WI38 (cell line): ENCODE data around the gene ANAPC7.
"Not testable (repeated sequence)": the region's sequence is repeated elsewhere in the genome, so short reads cannot be mapped to it uniquely, and the experiment has no call there.

Experiments used
- H3K4me3 ChIP-seq: 2 replicates; pipeline ENCODE4 v1.5.1; 2011; ENCODE audit warnings: low read depth, mild to moderate bottlenecking, control low read depth, low read length
- TF ChIP-seq, protein P1 (sequence below): IDR thresholded peaks from 2 replicates; pipeline ENCODE4 v1.5.1; 2012; ENCODE audit warnings: low read depth, mild to moderate bottlenecking, control low read depth, low read length

ANAPC7 gene

DNA sequence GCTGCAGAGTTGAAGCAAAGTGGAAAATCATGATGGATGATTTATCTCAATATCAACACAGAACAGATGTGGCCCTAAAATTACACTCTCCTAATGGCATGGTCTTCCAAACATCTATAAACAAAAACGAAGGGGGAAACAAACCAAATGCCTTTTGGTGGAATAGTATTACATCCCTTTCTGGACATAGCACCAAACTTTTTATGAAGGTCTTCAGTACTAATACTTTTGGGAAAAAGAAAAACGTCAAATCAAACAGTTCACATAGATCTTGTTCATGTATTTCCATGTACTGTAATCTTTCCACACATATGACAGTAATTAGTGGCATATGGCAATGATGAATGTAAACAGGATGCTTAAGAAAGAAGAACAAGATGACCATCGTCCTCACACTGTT is 22.9 kb upstream of the ANAPC7 start:
- TF ChIP-seq, protein P1, sequence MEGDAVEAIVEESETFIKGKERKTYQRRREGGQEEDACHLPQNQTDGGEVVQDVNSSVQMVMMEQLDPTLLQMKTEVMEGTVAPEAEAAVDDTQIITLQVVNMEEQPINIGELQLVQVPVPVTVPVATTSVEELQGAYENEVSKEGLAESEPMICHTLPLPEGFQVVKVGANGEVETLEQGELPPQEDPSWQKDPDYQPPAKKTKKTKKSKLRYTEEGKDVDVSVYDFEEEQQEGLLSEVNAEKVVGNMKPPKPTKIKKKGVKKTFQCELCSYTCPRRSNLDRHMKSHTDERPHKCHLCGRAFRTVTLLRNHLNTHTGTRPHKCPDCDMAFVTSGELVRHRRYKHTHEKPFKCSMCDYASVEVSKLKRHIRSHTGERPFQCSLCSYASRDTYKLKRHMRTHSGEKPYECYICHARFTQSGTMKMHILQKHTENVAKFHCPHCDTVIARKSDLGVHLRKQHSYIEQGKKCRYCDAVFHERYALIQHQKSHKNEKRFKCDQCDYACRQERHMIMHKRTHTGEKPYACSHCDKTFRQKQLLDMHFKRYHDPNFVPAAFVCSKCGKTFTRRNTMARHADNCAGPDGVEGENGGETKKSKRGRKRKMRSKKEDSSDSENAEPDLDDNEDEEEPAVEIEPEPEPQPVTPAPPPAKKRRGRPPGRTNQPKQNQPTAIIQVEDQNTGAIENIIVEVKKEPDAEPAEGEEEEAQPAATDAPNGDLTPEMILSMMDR: no peak
- H3K4me3 ChIP-seq: no peak overlapping the region

DNA sequence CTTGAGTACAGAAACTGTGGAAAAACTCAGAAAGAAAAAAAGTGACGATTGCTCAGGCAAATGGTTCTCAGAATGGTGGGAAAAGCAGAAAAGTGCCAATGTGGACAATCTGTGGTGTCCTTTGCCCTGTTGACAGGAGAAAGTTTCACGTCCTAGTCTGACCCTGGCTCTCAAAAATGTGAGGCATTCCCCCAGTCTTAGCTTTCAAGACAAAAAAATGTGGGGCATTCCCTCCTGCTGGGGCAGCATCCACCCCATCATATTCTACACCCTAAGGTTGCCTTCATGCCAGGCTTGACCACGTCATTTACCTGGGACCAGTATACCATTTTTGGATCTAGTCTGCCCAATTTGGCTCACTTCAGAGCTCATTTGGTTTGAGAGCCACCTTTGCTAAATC is 20.7 kb upstream of the ANAPC7 start:
- TF ChIP-seq, protein P1: no peak
- H3K4me3 ChIP-seq: no peak overlapping the region

DNA sequence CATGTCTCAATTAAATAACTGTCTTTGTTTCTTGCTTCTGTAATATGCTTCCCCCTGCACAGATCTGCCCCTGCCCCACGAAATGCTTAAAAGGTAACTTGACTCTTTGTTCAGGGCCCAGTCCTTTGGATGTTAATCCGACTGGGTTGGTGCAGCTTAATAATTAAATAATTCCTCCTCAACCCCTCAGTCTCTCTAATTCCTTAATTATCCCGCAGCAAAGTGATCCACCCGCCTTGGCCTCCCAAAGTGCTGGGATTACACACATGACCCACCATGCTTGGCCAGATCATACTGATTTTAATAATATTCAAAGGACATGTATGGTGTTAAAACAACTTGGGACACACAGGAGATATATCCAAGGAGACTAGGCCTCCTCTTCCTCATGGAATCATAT is 18.2 kb upstream of the ANAPC7 start:
- H3K4me3 ChIP-seq: no peak overlapping the region
- TF ChIP-seq, protein P1: no peak

DNA sequence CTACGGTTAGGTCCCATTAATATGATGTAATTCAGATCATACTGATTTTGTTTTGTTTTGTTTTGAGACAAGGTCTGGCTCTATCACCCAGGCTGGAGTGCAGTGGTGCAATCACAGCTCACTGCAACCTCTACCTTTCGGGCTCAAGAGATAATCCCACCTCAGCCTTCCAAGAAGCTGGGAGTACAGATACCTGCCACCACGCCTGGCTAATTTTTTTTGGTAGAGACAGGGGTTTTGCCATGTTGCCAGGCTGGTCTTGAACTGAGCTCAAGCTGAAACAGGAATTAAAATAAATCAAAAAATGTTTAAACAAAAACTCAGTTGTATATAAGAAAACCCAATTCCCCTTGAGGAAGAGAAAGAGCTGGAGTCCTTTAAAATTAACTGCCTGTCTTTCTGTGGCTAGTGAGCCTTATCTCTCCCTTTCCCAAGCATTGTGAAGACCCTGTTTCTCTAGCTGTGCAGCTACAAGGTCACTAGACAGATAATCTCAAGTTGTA is 17.7 kb upstream of the ANAPC7 start:
- no peak overlapping the region for H3K4me3 ChIP-seq
- TF ChIP-seq, protein P1: no peak

DNA sequence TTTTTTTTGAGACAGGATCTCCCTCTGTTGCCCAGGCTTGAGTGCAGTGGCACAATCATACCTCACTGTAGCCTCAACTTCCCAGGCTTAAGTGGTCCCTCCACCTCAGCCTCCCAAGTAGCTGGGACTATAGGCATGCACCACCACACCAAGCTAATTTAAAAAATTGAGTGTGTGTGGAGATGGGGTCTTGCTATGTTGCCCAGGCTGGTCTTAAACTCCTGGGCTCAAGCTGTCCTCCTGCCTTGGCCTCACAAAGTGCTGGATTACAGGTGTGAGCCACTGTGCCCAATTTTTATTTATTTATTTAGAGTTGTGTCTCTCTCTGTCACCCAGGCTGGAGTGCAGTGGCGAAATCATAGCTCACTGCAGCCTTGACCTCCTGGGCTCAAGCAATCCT is 17.1 kb upstream of the ANAPC7 start:
- not testable (repeated sequence) for H3K4me3 ChIP-seq

DNA sequence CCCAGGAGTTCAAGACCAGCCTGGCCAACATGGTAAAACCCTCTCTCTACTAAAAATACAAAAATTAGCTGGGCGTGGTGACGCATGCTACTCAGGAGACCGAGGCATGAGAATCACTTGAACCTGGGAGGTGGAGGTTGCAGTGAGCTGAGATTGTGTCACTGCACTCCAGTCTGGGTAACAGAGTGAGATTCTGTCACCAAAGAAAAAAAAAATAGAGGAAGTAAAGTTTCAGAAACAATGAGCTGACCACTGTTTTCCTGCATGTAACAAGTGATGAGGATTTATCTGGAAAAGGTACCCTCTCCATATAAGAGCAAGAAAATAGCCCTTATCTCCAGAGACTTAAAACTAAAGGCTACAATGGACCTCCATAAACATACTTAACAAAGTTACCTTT is 13.6 kb upstream of the ANAPC7 start:
- not testable (repeated sequence) for H3K4me3 ChIP-seq

DNA sequence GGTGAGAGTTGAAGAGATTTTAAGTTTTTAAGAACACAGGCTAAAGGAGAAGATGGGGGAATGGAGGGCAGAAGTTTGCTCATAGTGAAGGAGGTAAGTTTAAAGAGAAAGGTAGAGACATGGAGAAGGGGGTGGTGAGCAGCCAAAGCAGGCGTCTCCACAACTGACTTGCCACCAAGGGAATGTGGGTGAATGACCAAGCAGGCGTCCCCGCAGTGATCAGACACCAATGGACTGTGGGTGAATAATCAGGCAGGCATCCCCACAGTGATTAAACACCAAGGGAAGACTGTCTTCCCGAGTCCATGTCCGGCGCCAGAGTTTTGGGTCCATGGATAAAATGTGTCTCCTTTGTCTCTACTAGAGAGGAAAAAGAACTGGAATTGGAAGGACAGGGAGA is 6.6 kb upstream of the ANAPC7 start:
- not testable (repeated sequence) for H3K4me3 ChIP-seq

DNA sequence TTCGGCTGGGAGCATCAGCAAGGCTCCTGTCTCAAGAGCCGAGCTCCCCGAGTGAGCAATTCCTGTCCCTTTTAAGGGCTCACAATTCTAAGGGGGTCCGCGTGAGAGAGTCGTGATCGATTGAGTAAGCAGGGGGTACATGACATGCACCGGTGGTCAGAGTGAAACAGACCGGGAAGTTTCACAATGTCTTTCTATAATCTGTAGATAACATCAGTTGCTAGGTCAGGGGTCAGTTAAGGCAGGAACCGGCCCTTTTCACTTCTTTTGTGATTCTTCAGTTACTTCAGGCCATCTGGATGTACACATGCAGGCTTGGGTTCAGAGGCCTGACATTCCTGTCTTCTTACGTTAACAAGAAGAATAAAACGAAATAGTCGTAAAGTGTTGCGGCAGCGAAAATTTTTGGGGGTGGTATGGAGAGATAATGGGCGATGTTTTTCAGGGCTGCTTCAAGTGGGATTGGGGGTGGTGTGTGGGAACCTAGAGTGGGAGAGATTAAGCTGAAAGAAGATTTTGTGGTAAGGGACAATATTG is 1.7 kb upstream of the ANAPC7 start:
- H3K4me3 ChIP-seq: not testable (repeated sequence)

DNA sequence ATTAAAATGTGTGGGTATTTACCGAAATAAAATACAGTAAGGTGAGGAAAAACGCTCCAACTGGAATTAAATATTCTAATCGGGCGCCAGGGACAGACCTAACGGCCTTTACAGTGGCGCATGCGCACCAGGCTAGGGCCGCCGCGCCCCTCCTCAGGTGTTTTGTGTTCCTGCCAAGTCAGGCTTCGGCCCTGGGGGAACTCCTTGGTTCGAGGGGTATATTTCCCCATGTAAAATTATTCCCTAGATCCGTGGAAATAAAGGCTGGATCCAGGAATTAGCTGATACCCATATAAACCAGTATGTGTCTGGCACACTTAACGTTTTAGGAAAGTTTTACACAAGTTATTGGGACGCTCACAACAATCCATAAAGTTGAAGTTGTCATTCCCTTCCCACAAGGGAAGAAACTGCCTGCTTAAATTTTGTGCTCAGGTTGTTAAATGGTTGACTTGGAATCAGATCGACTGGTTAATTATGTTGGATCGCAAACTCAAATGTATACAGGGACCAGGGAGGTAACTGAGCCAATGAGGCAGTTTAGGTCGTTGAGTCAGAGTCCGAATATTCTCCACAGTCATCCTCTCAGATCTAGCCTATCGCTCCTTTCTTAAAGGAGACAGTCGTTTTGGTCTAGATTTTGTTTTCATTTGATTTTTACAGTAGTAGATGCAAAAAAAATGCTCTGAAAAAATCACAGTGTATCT is 621 bp upstream of the ANAPC7 start:
- TF ChIP-seq, protein P1: no peak
- H3K4me3 ChIP-seq: peak overlapping the region; percentile 91
